ENCODE measurements around the gene PCDHGA9.

Gene PCDHGA9

GRCh38 chr5:141402553-141403243 is at the start of gene PCDHGA9:
Gene PCDHGA9, plus strand, starts transcription at chr5:141402778. Its CDS starts 175 bp downstream, at chr5:141402953.
- TF ChIP-seq CTCF (conservative IDR thresholded peaks at IDR 0.05; ENCODE audit: control insufficient read depth, insufficient read depth, low read depth, low read length), result peak; percentile 60
- peak within 1 kb of the TSS; percentile 37 for H3K4me3 ChIP-seq (ENCODE audit: control insufficient read depth, low read depth, low read length)
- DNase-seq (ENCODE audit: low read depth), result peak; percentile 57

GRCh38 chr5:141354900-141355469 is 47.6 kb upstream of the PCDHGA9 start, which contains the start of gene PCDHGA4:
Gene PCDHGA4, plus strand, starts transcription at chr5:141355021. Its CDS starts 87 bp downstream, at chr5:141355108.
- peak; percentile 33 for DNase-seq (ENCODE audit: low read depth)
- peak; percentile 57 for TF ChIP-seq CTCF (conservative IDR thresholded peaks at IDR 0.05; ENCODE audit: control insufficient read depth, insufficient read depth, low read depth, low read length)
- H3K4me3 ChIP-seq (ENCODE audit: control insufficient read depth, low read depth, low read length), result peak within 1 kb of the TSS; percentile 37

- TF ChIP-seq CTCF (conservative IDR thresholded peaks at IDR 0.05; ENCODE audit: control insufficient read depth, insufficient read depth, low read depth, low read length), result no peak
- H3K4me3 ChIP-seq (ENCODE audit: control insufficient read depth, low read depth, low read length), result no peak overlapping the region
- DNase-seq (ENCODE audit: low read depth), result no peak
Measured at GRCh38 chr5:141355641-141356040, 46.9 kb upstream of the PCDHGA9 start.

GRCh38 chr5:141356133-141356532 is 46.4 kb upstream of the PCDHGA9 start:
- TF ChIP-seq CTCF (conservative IDR thresholded peaks at IDR 0.05; ENCODE audit: control insufficient read depth, insufficient read depth, low read depth, low read length), result no peak
- DNase-seq (ENCODE audit: low read depth), result no peak
- H3K4me3 ChIP-seq (ENCODE audit: control insufficient read depth, low read depth, low read length), result no peak overlapping the region

- H3K4me3 ChIP-seq (ENCODE audit: control insufficient read depth, low read depth, low read length), result no peak overlapping the region
- no peak for DNase-seq (ENCODE audit: low read depth)
- no peak for TF ChIP-seq CTCF (conservative IDR thresholded peaks at IDR 0.05; ENCODE audit: control insufficient read depth, insufficient read depth, low read depth, low read length)
Measured at GRCh38 chr5:141356950-141357349, 45.6 kb upstream of the PCDHGA9 start.

- H3K4me3 ChIP-seq (ENCODE audit: control insufficient read depth, low read depth, low read length), result peak within 1 kb of the TSS; percentile 31
- TF ChIP-seq CTCF (conservative IDR thresholded peaks at IDR 0.05; ENCODE audit: control insufficient read depth, insufficient read depth, low read depth, low read length), result peak; percentile 52
- DNase-seq (ENCODE audit: low read depth), result peak; percentile 63
Measured at GRCh38 chr5:141359790-141360426, 42.7 kb upstream of the PCDHGA9 start, which contains the start of gene PCDHGB2. Gene PCDHGB2, plus strand, starts transcription at chr5:141359994. Its CDS starts 142 bp downstream, at chr5:141360136.
